Mucosa of gallbladder (tissue), 1 donor: ENCODE data around the gene CORO7. TPM values are rescaled to one million over a fixed set of nuclear protein-coding genes. Genes with fewer than 3 reads are reported as not detected.

ENCODE experiments used
- DNase-seq: peaks from one replicate; pipeline ENCODE4 v3.0.0-alpha.2; 2020; ENCODE audit warnings: low spot score
- total RNA-seq: library from RNA; stranded (reverse); gene quantifications from one replicate; pipeline ENCODE4 v1.2.1, GENCODE V29; 2021
- donor health status: DM: no; HTN: no; CAD: no.

The CORO7 gene
- total RNA-seq, 1 donor from 2014 or later: 58.3 TPM

GRCh38 chr16:4322121-4323052 lies 94.0 kb downstream of the CORO7 start:
- peak; percentile 46 for DNase-seq

- no peak for DNase-seq
Observed at GRCh38 chr16:4321286-4322120, 94.9 kb downstream of the CORO7 start.

- no peak for DNase-seq
Observed at GRCh38 chr16:4320571-4321137, 95.7 kb downstream of the CORO7 start.

GRCh38 chr16:4319454-4320421 lies 96.7 kb downstream of the CORO7 start:
- DNase-seq: no peak

GRCh38 chr16:4318967-4319366 lies 97.4 kb downstream of the CORO7 start:
- DNase-seq: no peak

- DNase-seq: no peak
Observed at GRCh38 chr16:4318451-4318910, 97.9 kb downstream of the CORO7 start.

GRCh38 chr16:4317532-4318450 lies 98.6 kb downstream of the CORO7 start:
- DNase-seq: no peak

- DNase-seq: no peak
Observed at GRCh38 chr16:4316864-4317531, 99.4 kb downstream of the CORO7 start.

- DNase-seq: no peak
Observed at GRCh38 chr16:4316108-4316863, 100.1 kb downstream of the CORO7 start.

GRCh38 chr16:4315186-4316107 lies 100.9 kb downstream of the CORO7 start, which contains the start of gene GLIS2:
TSS of gene GLIS2 (plus strand) at chr16:4316067. CDS start at chr16:4332281, 16,214 bp downstream.
- DNase-seq: peak; percentile 54

- no peak for DNase-seq
Observed at GRCh38 chr16:4314532-4315185, 101.7 kb downstream of the CORO7 start.

- peak; percentile 50 for DNase-seq
Observed at GRCh38 chr16:4313563-4314531, 102.5 kb downstream of the CORO7 start.

- peak; percentile 61 for DNase-seq
Observed at GRCh38 chr16:4309833-4310266, 106.5 kb downstream of the CORO7 start.

- no peak for DNase-seq
Observed at GRCh38 chr16:4309102-4309832, 107.1 kb downstream of the CORO7 start.
